Body of pancreas (tissue), 4 donors: ENCODE data around the gene PNP. TPM values are rescaled to one million over a fixed set of nuclear protein-coding genes. Genes with fewer than 3 reads are reported as not detected.

Experiments
- ATAC-seq: fragments of 150-250 bp; one replicate; pipeline ENCODE4 v1.9.1; 2016
- DNase-seq, 4 donors: peaks; one replicate each; pipeline ENCODE4 v3.0.0-alpha.2; 2019
- H3K27ac ChIP-seq, 4 donors: fragments of 200-600 bp; sonication (generic); 1 replicate in 3 of 4; 2 replicates in 1 of 4; pipeline versions ENCODE4 v1.5.1 to v1.6.1; 2016 to 2019; ENCODE audit warnings: mild to moderate bottlenecking in 1 of 4, mixed read lengths in 1 of 4, moderate library complexity in 1 of 4
- H3K27me3 ChIP-seq, 2 donors: fragments of 200-600 bp; sonication (generic); one replicate each; pipeline ENCODE4 v1.6.0; 2016; ENCODE audit warnings: mild to moderate bottlenecking in 1 of 2
- H3K36me3 ChIP-seq, 2 donors: fragments of 200-600 bp; sonication (generic); replicated peaks in 1 of 2; 2 replicates each; pipeline ENCODE4 v1.5.1; 2016; ENCODE audit warnings: low read depth in 2 of 2; ENCODE audit not compliant: insufficient read depth in 1 of 2
- H3K4me1 ChIP-seq: fragments of 200-600 bp; sonication (generic); one replicate; pipeline ENCODE4 v1.6.0; 2016
- H3K4me3 ChIP-seq, 2 donors: fragments of 200-600 bp; sonication (generic); 1 replicate in 1 of 2; 2 replicates in 1 of 2; pipeline ENCODE4 v1.5.1; 2016 to 2019
- H3K9me3 ChIP-seq, 3 donors: fragments of 200-600 bp; sonication (generic); 1 replicate in 2 of 3; 2 replicates in 1 of 3; pipeline ENCODE4 v1.5.1; 2016
- CTCF ChIP-seq, 7 experiments: fragments of 450-650 bp in 4 of 7; fragments of 200-600 bp in 3 of 7; sonication (generic) in 3 of 7; IDR thresholded peaks; one replicate each; pipeline ENCODE4 v1.5.1; 2016 to 2019; ENCODE audit warnings: antibody characterized with exemption in 7 of 7
- POLR2A ChIP-seq, 3 donors: fragments of 450-650 bp; IDR thresholded peaks; one replicate each; pipeline ENCODE4 v1.6.1; 2016; ENCODE audit warnings: antibody characterized with exemption in 3 of 3, mild to moderate bottlenecking in 2 of 3
- WGBS, 2 donors: methylation state at CpG; one replicate each; pipeline ENCODE4 v1.1.5; 2017; 5-methylcytosine and 5-hydroxymethylcytosine counted together
- intact Hi-C: fragments of 100-400 bp; cut with DNase I; formaldehyde crosslinking; loops from one replicate; pipeline ENCODE4 v1.15.1; 2023
- total RNA-seq, 2 donors: library from RNA; depleted of rRNA; stranded (reverse); fragments of >200 nt; gene quantifications; one replicate each; pipeline ENCODE4 v1.1.0, GENCODE V29; 2016

Gene PNP
- total RNA-seq, 2 donors from 2014 or later, result 20.4 to 24.9 TPM

- ATAC-seq (no peak), DNase-seq (no peak)
- intact Hi-C loops, result no loop called here
- Histone ChIP-seq H3K4me3 (no peak overlapping the region), H3K27ac (no peak overlapping the region), H3K4me1 (no peaks in the 10 kb centered on the region), H3K36me3 (no peaks in the 10 kb centered on the region), H3K9me3 (no peaks in the 10 kb centered on the region), H3K27me3 (no peaks in the 10 kb centered on the region)
- WGBS, 2 donors, result 77 to 86% methylated on average over 2 of the region's 2 CpGs
- no peak for TF ChIP-seq CTCF (IDR thresholded peaks at IDR 0.05)
- no peak for TF ChIP-seq POLR2A (IDR thresholded peaks at IDR 0.05)
These were observed 54.8 kb downstream of the PNP start for GRCh38 chr14:20524027-20524426.

Other genes with a start within 250 kb of the PNP start
- gene OR11H6, start 245.7 kb upstream of the PNP start, total RNA-seq, result not detected
- not detected for gene OR11H7, start 240.4 kb upstream of the PNP start, total RNA-seq
- gene OR11H4, start 230.1 kb upstream of the PNP start, total RNA-seq, result not detected
- gene TTC5, start 163.5 kb upstream of the PNP start, total RNA-seq, result 10 to 100 TPM; 12.5 to 16.6 TPM
- gene CCNB1IP1, start 136.1 kb upstream of the PNP start, total RNA-seq, result 10 to 100 TPM; 17.1 to 66.9 TPM
- 10 to 100 TPM in 1 of 2 donors, 1 to 10 TPM in 1; 5.6 to 11.7 TPM for gene PARP2, start 125.8 kb upstream of the PNP start, total RNA-seq
- gene TEP1, start 55.9 kb upstream of the PNP start, total RNA-seq, result 10 to 100 TPM; 32.3 to 35.3 TPM
- gene KLHL33, start 33.2 kb upstream of the PNP start, total RNA-seq, result under 1 TPM in 1 of 2 donors, not detected in 1; 0.26 TPM
- 10 to 100 TPM; 36.1 to 53.4 TPM for gene OSGEP, start 14.6 kb upstream of the PNP start, total RNA-seq
- gene APEX1, start 14.2 kb upstream of the PNP start, total RNA-seq, result 100 to 1,000 TPM in 1 of 2 donors, 10 to 100 TPM in 1; 86.7 to 101 TPM
- 10 to 100 TPM; 12.2 to 12.5 TPM for gene PIP4P1, start 8.0 kb upstream of the PNP start, total RNA-seq
- gene RNASE10, start 36.1 kb downstream of the PNP start, total RNA-seq, result 1 to 10 TPM in 1 of 2 donors, not detected in 1; 4.3 TPM
- gene RNASE9, start 91.6 kb downstream of the PNP start, total RNA-seq, result not detected
- not detected for gene RNASE11, start 118.6 kb downstream of the PNP start, total RNA-seq
- gene RNASE12, start 122.0 kb downstream of the PNP start, total RNA-seq, result not detected
- gene OR6S1, start 172.3 kb downstream of the PNP start, total RNA-seq, result not detected
- gene RNASE4, start 215.2 kb downstream of the PNP start, total RNA-seq, result 10 to 100 TPM; 41.8 to 47.5 TPM
- gene ANG, start 219.4 kb downstream of the PNP start, total RNA-seq, result 10 to 100 TPM; 24.1 to 28.0 TPM